Smooth muscle cell (in vitro differentiated cells): ENCODE results near the gene CYP26A1. TPM values are rescaled to one million over a fixed set of nuclear protein-coding genes. Genes with fewer than 3 reads are reported as not detected.
A peak's percentile ranks its signal among the peaks of the same experiment; 100 is the strongest.

ENCODE experiments used
- DNase-seq: peaks from one replicate; lab custom pipeline; 2025; ENCODE audit not compliant: unreplicated experiment; lab: John Stamatoyannopoulos, UW
- H2AFZ ChIP-seq: fragments of 200-600 bp; sonication (generic); 2 replicates; pipeline ENCODE4 v1.6.0; 2016; ENCODE audit warnings: antibody characterized with exemption, low read depth, mild to moderate bottlenecking
- H3F3A ChIP-seq: fragments of 200-600 bp; sonication (generic); 2 replicates; pipeline ENCODE4 v1.6.0; 2017; ENCODE audit warnings: antibody characterized with exemption, low read depth
- H3K27ac ChIP-seq: fragments of 200-600 bp; sonication (generic); 2 replicates; pipeline ENCODE4 v1.5.1; 2016; ENCODE audit warnings: low read depth, mild to moderate bottlenecking
- H3K27me3 ChIP-seq: fragments of 200-600 bp; sonication (generic); 2 replicates; pipeline ENCODE4 v1.6.1; 2016; ENCODE audit warnings: low read depth, mild to moderate bottlenecking
- H3K36me3 ChIP-seq: fragments of 200-600 bp; sonication (generic); 2 replicates; pipeline ENCODE4 v1.5.1; 2016; ENCODE audit warnings: low read depth
- H3K4me1 ChIP-seq: fragments of 200-600 bp; sonication (generic); 2 replicates; pipeline ENCODE4 v1.5.1; 2016; ENCODE audit warnings: low read depth
- H3K4me2 ChIP-seq: fragments of 200-600 bp; sonication (generic); 2 replicates; pipeline ENCODE4 v1.6.0; 2016; ENCODE audit warnings: mild to moderate bottlenecking
- H3K4me3 ChIP-seq: fragments of 200-600 bp; sonication (generic); 2 replicates; pipeline ENCODE4 v1.5.1; 2016; ENCODE audit warnings: mild to moderate bottlenecking
- H3K79me2 ChIP-seq: fragments of 200-600 bp; sonication (generic); 2 replicates; pipeline ENCODE4 v1.6.0; 2016; ENCODE audit warnings: low read depth, mild to moderate bottlenecking
- H3K9ac ChIP-seq: fragments of 200-600 bp; sonication (generic); 2 replicates; pipeline ENCODE4 v1.6.0; 2016; ENCODE audit warnings: low read depth
- H3K9me3 ChIP-seq: fragments of 200-600 bp; sonication (generic); replicated peaks from 2 replicates; pipeline ENCODE4 v1.5.1; 2016; ENCODE audit warnings: low read depth
- H4K20me1 ChIP-seq: fragments of 200-600 bp; sonication (generic); 2 replicates; pipeline ENCODE4 v1.6.0; 2016; ENCODE audit warnings: low read depth
- CTCF ChIP-seq: fragments of 200-600 bp; sonication (generic); IDR thresholded peaks from 2 replicates; pipeline ENCODE4 v1.5.1; 2017; ENCODE audit warnings: borderline replicate concordance, mild to moderate bottlenecking, antibody characterized with exemption; ENCODE audit not compliant: insufficient read depth, poor library complexity, severe bottlenecking
- WGBS: methylation state at CpG from one replicate; pipeline ENCODE4 v1.1.7; 2016; ENCODE audit warnings: low lambda C conversion rate; 5-methylcytosine and 5-hydroxymethylcytosine counted together
- polyA plus RNA-seq: library from polyadenylated mRNA; unstranded; fragments of >200 nt; fragmentation: Nextera tagmentation; extraction: Ambion mirVana; gene quantifications from 2 replicates; pipeline ENCODE4 v1.2.1, GENCODE V29; 2016
- total RNA-seq: library from RNA; depleted of rRNA; stranded (reverse); fragments of >200 nt; gene quantifications from 2 replicates; pipeline ENCODE4 v1.2.3, GENCODE V29; 2014

Gene CYP26A1
- total and polyA plus RNA-seq, 2 experiments from 2014 or later = 0.14 TPM; not detected in 1

DNA sequence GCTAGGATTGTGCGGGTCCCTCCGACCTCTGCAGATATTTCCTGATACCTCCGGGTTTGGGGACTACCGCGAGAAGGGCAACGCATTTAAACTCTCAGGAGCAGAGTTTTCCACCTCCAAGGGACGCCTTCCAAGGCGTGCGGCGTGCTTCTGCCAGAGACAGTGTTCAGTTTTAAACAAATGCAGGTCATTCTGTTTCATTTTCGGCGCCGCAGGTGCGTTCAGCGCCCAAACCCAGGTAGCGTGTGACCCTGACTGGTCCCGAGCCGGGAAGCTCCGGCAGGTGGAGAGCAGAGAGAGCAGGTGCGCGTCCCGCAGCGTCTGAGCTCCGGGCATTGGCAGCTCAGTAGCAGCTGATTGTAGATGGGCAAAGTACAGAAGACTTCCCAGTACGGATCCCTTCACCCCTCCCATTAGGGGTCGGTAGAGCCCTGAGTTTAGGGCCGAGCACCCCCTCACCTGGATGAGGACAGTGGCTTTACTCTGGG is 1.4 kb upstream of the CYP26A1 start:
- no peaks in the 10 kb centered on the region for H3K79me2 ChIP-seq
- no peaks in the 10 kb centered on the region for H3K36me3 ChIP-seq
- H3K9me3 ChIP-seq = no peaks in the 10 kb centered on the region
- no peak overlapping the region for H2AFZ ChIP-seq
- no peak for TF ChIP-seq CTCF
- no peaks in the 10 kb centered on the region for H4K20me1 ChIP-seq
- 7% methylated on average over 27 of the region's 27 CpGs for WGBS
- peak overlapping the region; percentile 75 for H3K4me2 ChIP-seq
- H3K4me3 ChIP-seq = peak overlapping the region; percentile 40
- no peak overlapping the region for H3K27ac ChIP-seq
- no peak overlapping the region for H3K9ac ChIP-seq
- no peak for DNase-seq
- H3K4me1 ChIP-seq = peaks cover 34% of the 10 kb centered on the region
- H3K27me3 ChIP-seq = peaks cover 99% of the 10 kb centered on the region
- H3F3A ChIP-seq = no peaks in the 10 kb centered on the region

GRCh38 chr10:93072713-93073538 is 767 bp upstream of the CYP26A1 start:
- TF ChIP-seq CTCF = no peak
- Histone ChIP-seq H4K20me1 (no peaks in the 10 kb centered on the region), H3K4me1 (peaks cover 34% of the 10 kb centered on the region), H3K4me2 (peak overlapping the region; percentile 77), H3K9me3 (no peaks in the 10 kb centered on the region), H2AFZ (no peak overlapping the region), H3F3A (no peaks in the 10 kb centered on the region), H3K4me3 (peak overlapping the region; percentile 26), H3K79me2 (no peaks in the 10 kb centered on the region), H3K27ac (no peak overlapping the region), H3K9ac (no peak overlapping the region), H3K27me3 (peaks cover 98% of the 10 kb centered on the region), H3K36me3 (no peaks in the 10 kb centered on the region)
- WGBS = 11% methylated on average over 34 of the region's 34 CpGs
- DNase-seq = no peak

DNA sequence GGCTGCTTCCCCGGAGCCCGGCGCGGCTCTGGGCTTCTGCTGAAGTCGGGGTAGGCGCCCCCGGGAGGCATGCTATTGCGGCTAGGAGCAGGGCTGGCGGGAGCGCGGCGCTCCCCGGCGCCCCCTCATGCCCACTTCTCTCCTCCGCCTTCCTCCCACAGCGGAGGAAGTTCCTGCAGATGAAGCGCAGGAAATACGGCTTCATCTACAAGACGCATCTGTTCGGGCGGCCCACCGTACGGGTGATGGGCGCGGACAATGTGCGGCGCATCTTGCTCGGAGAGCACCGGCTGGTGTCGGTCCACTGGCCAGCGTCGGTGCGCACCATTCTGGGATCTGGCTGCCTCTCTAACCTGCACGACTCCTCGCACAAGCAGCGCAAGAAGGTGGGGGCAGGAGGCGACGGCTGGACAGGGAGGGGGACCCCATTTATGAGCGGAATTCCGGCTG is 479 bp downstream of the CYP26A1 start:
- TF ChIP-seq CTCF = no peak

More for the DNA sequence above, 479 bp downstream of the CYP26A1 start:
- Histone ChIP-seq H3K4me3 (peak overlapping the region; percentile 26), H3K9ac (no peak overlapping the region), H4K20me1 (no peaks in the 10 kb centered on the region), H3K4me1 (peaks cover 34% of the 10 kb centered on the region), H3K9me3 (no peaks in the 10 kb centered on the region), H3K36me3 (no peaks in the 10 kb centered on the region), H3K4me2 (peak overlapping the region; percentile 77), H3K27ac (no peak overlapping the region), H3K79me2 (no peaks in the 10 kb centered on the region), H3K27me3 (peaks cover 90% of the 10 kb centered on the region), H3F3A (no peaks in the 10 kb centered on the region), H2AFZ (no peak overlapping the region)
- DNase-seq = no peak
- 2% methylated on average over 36 of the region's 40 CpGs for WGBS
